Measurements from ENCODE around the gene ARHGEF19.

DNA sequence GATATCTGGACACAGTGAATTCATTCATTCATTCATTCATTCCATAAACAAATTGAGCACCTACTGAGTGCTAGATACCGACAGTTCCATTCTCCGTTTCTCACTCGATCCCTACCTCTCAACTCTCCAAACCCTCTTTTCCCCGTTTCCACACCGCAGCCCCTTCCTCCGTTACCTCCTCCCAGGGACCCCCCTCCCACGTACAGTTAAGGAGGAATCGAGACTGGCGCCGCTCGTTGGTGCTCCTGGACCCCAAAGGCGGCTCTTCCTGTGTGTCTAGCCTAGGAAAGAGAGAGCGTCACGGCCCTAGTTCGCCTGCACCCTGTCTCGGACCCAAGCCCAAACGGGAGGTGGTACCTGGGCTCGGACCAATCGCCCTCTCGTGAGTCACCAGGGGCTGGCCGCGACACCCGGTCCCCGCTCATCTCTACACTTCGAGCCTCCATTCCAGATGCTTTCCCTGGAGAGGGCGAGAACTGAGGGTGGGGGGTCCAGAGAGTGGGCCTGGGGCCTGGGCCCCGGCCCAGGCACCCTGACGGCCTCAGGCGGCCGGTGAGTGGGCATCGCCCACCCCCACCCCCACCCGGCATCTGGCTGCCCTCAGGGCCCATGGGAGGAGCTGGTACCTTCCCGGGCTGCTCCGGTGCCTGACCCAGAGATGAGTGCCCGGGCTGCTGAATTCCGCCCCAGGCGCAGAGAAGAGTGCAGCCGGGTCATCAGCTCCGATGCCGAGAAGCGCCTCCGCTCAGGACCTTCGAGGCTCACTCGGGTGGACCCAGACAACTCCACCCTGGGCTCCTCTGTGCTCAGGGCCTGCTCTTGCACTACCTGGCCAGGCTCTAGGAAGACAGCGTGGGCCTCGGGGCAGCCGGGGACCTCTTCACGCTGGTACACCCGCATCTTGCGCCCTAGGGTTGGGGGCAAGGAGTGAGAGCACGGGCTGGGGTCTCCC is 4.9 kb downstream of the ARHGEF19 start:
- TF ChIP-seq, protein P1, sequence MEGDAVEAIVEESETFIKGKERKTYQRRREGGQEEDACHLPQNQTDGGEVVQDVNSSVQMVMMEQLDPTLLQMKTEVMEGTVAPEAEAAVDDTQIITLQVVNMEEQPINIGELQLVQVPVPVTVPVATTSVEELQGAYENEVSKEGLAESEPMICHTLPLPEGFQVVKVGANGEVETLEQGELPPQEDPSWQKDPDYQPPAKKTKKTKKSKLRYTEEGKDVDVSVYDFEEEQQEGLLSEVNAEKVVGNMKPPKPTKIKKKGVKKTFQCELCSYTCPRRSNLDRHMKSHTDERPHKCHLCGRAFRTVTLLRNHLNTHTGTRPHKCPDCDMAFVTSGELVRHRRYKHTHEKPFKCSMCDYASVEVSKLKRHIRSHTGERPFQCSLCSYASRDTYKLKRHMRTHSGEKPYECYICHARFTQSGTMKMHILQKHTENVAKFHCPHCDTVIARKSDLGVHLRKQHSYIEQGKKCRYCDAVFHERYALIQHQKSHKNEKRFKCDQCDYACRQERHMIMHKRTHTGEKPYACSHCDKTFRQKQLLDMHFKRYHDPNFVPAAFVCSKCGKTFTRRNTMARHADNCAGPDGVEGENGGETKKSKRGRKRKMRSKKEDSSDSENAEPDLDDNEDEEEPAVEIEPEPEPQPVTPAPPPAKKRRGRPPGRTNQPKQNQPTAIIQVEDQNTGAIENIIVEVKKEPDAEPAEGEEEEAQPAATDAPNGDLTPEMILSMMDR (IDR thresholded peaks at IDR 0.05) = no peak
- no peak for TF ChIP-seq POLR2A (IDR thresholded peaks at IDR 0.05)
